H9 (cell line): ENCODE measurements around the gene NINL. TPM values are rescaled to one million over a fixed set of nuclear protein-coding genes. Genes with fewer than 3 reads are reported as not detected.

ENCODE experiments used
- DNase-seq: peaks from one replicate; pipeline ENCODE4 v3.0.0-alpha.2; 2017
- H2AFZ ChIP-seq: one replicate; pipeline ENCODE4 v1.6.1; 2013; ENCODE audit warnings: mild to moderate bottlenecking, low read length, control low read depth, moderate library complexity
- H2AK5ac ChIP-seq: 2 replicates; pipeline ENCODE4 v1.6.1; 2013; ENCODE audit warnings: low read length, control low read depth, mixed read lengths; ENCODE audit not compliant: insufficient read length
- H2BK120ac ChIP-seq: one replicate; pipeline ENCODE4 v1.6.1; 2013; ENCODE audit warnings: low read depth, mild to moderate bottlenecking, low read length, control low read depth, inconsistent platforms; ENCODE audit not compliant: poor library complexity, severe bottlenecking
- H2BK12ac ChIP-seq: 2 replicates; pipeline ENCODE4 v1.6.1; 2013; ENCODE audit warnings: low read length, control low read depth, mixed read lengths, low read depth; ENCODE audit not compliant: insufficient read length
- H2BK15ac ChIP-seq: 2 replicates; pipeline ENCODE4 v1.6.1; 2013; ENCODE audit warnings: low read depth, low read length, control low read depth
- H2BK20ac ChIP-seq: one replicate; pipeline ENCODE4 v1.6.1; 2013; ENCODE audit warnings: low read depth, mild to moderate bottlenecking, low read length, control low read depth, inconsistent platforms; ENCODE audit not compliant: poor library complexity, severe bottlenecking
- H2BK5ac ChIP-seq: 2 replicates; pipeline ENCODE4 v1.6.1; 2013; ENCODE audit warnings: low read length, control low read depth, mixed read lengths; ENCODE audit not compliant: insufficient read length
- H3K14ac ChIP-seq: 2 replicates; pipeline ENCODE4 v1.6.1; 2013; ENCODE audit warnings: low read length, control low read depth; ENCODE audit not compliant: insufficient read depth
- H3K18ac ChIP-seq: 2 replicates; pipeline ENCODE4 v1.6.1; 2013; ENCODE audit warnings: low read depth, mild to moderate bottlenecking, mixed read lengths, low read length, control low read depth; ENCODE audit not compliant: insufficient read length
- H3K23ac ChIP-seq: 2 replicates; pipeline ENCODE4 v1.6.1; 2013; ENCODE audit warnings: low read length, control low read depth, mixed read lengths, low read depth; ENCODE audit not compliant: insufficient read length
- H3K23me2 ChIP-seq: 2 replicates; pipeline ENCODE4 v1.6.1; 2013; ENCODE audit warnings: low read depth, mild to moderate bottlenecking, mixed read lengths, low read length, control low read depth; ENCODE audit not compliant: insufficient read length, poor library complexity, severe bottlenecking
- H3K27ac ChIP-seq: 2 replicates; pipeline ENCODE4 v1.5.1; 2013; ENCODE audit warnings: low read length, control low read depth, mixed read lengths, low read depth; ENCODE audit not compliant: insufficient read length
- H3K27me3 ChIP-seq: 2 replicates; pipeline ENCODE4 v1.6.1; 2013; ENCODE audit warnings: low read length, control low read depth, inconsistent platforms; ENCODE audit not compliant: insufficient read depth
- H3K4ac ChIP-seq: 2 replicates; pipeline ENCODE4 v1.6.1; 2013; ENCODE audit warnings: low read depth, mild to moderate bottlenecking, control low read depth, inconsistent platforms, low read length, moderate library complexity
- H3K4me1 ChIP-seq: 2 replicates; pipeline ENCODE4 v1.6.1; 2013; ENCODE audit warnings: low read length, control low read depth, inconsistent platforms; ENCODE audit not compliant: insufficient read depth
- H3K4me2 ChIP-seq: 2 replicates; pipeline ENCODE4 v1.6.1; 2013; ENCODE audit warnings: low read length, control low read depth, mixed read lengths; ENCODE audit not compliant: insufficient read length, insufficient read depth
- H3K56ac ChIP-seq: 2 replicates; pipeline ENCODE4 v1.6.1; 2013; ENCODE audit warnings: low read depth, mild to moderate bottlenecking, mixed read lengths, low read length, control low read depth; ENCODE audit not compliant: insufficient read length
- H3K79me1 ChIP-seq: 2 replicates; pipeline ENCODE4 v1.6.1; 2013; ENCODE audit warnings: low read depth, mild to moderate bottlenecking, moderate library complexity, low read length, control low read depth, inconsistent platforms; ENCODE audit not compliant: insufficient read depth, poor library complexity, severe bottlenecking
- H3K79me2 ChIP-seq: 2 replicates; pipeline ENCODE4 v1.6.1; 2013; ENCODE audit warnings: low read length, control low read depth, inconsistent platforms; ENCODE audit not compliant: insufficient read depth
- H3K9ac ChIP-seq: 2 replicates; pipeline ENCODE4 v1.6.1; 2013; ENCODE audit warnings: low read length, control low read depth, mixed read lengths; ENCODE audit not compliant: insufficient read length; ENCODE audit errors: extremely low read depth
- H3K9me3 ChIP-seq: one replicate; pipeline ENCODE4 v1.6.1; 2013; ENCODE audit warnings: low read depth, low read length, inconsistent platforms; ENCODE audit not compliant: control insufficient read depth
- H3T11ph ChIP-seq: one replicate; pipeline ENCODE4 v1.6.1; 2013; ENCODE audit warnings: mild to moderate bottlenecking, low read length, control low read depth, inconsistent platforms
- H4K20me1 ChIP-seq: one replicate; pipeline ENCODE4 v1.6.1; 2013; ENCODE audit not compliant: control insufficient read depth, insufficient read length, insufficient read depth
- H4K5ac ChIP-seq: 2 replicates; pipeline ENCODE4 v1.6.1; 2013; ENCODE audit warnings: low read depth, mild to moderate bottlenecking, mixed read lengths, low read length, control low read depth; ENCODE audit not compliant: insufficient read length
- H4K8ac ChIP-seq: replicated peaks from 2 replicates; pipeline ENCODE4 v1.6.1; 2013; ENCODE audit warnings: low read length, control low read depth, mixed read lengths, low read depth; ENCODE audit not compliant: insufficient read length
- H4K91ac ChIP-seq: 2 replicates; pipeline ENCODE4 v1.6.1; 2013; ENCODE audit warnings: low read depth, mild to moderate bottlenecking, moderate library complexity, mixed read lengths, low read length, control low read depth; ENCODE audit not compliant: insufficient read length
- H3K27ac Mint-ChIP-seq, 3 experiments: 2 replicates in 2 of 3; 3 replicates in 1 of 3; pipeline ENCODE4 v1.8.0; 2020 to 2021; ENCODE audit warnings: mixed read lengths in 3 of 3, mild to moderate bottlenecking in 1 of 3, moderate library complexity in 1 of 3
- H3K27me3 Mint-ChIP-seq: 2 replicates; pipeline ENCODE4 v1.8.0; 2021; ENCODE audit warnings: low read depth, mild to moderate bottlenecking, moderate library complexity, mixed read lengths
- H3K36me3 Mint-ChIP-seq, 3 experiments: 2 replicates in 2 of 3; 3 replicates in 1 of 3; pipeline ENCODE4 v1.8.0; 2020 to 2021; ENCODE audit warnings: low read depth in 3 of 3, mixed read lengths in 3 of 3; ENCODE audit not compliant: insufficient read depth in 1 of 3
- H3K4me1 Mint-ChIP-seq, 2 experiments: 2 replicates each; pipeline ENCODE4 v1.8.0; 2020; ENCODE audit warnings: mixed read lengths in 2 of 2
- H3K4me3 Mint-ChIP-seq, 2 experiments: 2 replicates in 1 of 2; 3 replicates in 1 of 2; pipeline ENCODE4 v1.8.0; 2020 to 2021; ENCODE audit warnings: mild to moderate bottlenecking in 2 of 2, mixed read lengths in 2 of 2, moderate library complexity in 1 of 2
- H3K9me3 Mint-ChIP-seq, 2 experiments: 2 replicates in 1 of 2; 3 replicates in 1 of 2; pipeline ENCODE4 v1.8.0; 2020; ENCODE audit warnings: mild to moderate bottlenecking in 2 of 2, mixed read lengths in 2 of 2, moderate library complexity in 1 of 2
- CTCF ChIP-seq: fragments of 200-600 bp; sonication (generic); conservative IDR thresholded peaks from 3 replicates; pipeline ENCODE4 v1.8.0; 2021; ENCODE audit warnings: antibody characterized with exemption, mild to moderate bottlenecking
- whole genome bisulfite sequencing: extraction: QIAGEN DNeasy Blood & Tissue Kit; methylation state at CpG from one replicate; pipeline ENCODE4 v1.1.7; 2013; ENCODE audit warnings: missing lambda C conversion rate, low lambda C conversion rate, mixed read lengths; ENCODE audit not compliant: insufficient read length; ENCODE audit errors: extremely low coverage; 5-methylcytosine and 5-hydroxymethylcytosine counted together
- total RNA-seq: library from RNA; stranded (reverse); gene quantifications from 2 replicates; pipeline ENCODE4 v1.2.1, GENCODE V29; 2021

The NINL gene
- total RNA-seq, 1 experiment from 2014 or later: 34.3 TPM

- Histone ChIP-seq H4K20me1 (no peaks in the 10 kb centered on the region), H2BK20ac (no peak overlapping the region), H3K27ac (no peak overlapping the region), H3K23me2 (no peaks in the 10 kb centered on the region), H3K79me2 (peaks cover 1% of the 10 kb centered on the region; the same call in 1 of the 2 replicates), H3K18ac (no peak overlapping the region), H2BK5ac (no peak overlapping the region), H3K4me1 (peaks cover 3% of the 10 kb centered on the region; the same call in 1 of the 2 replicates), H3K4ac (no peak overlapping the region), H3K79me1 (no peaks in the 10 kb centered on the region), H2BK15ac (no peak overlapping the region), H3K9me3 (no peaks in the 10 kb centered on the region), H3K14ac (no peak overlapping the region), H2BK12ac (no peak overlapping the region), H4K91ac (no peak overlapping the region), H4K8ac (no peak overlapping the region), H3T11ph (no peak overlapping the region), H3K27me3 (no peaks in the 10 kb centered on the region), H4K5ac (no peak overlapping the region), H3K4me2 (no peak overlapping the region), H3K9ac (no peak overlapping the region), H3K23ac (no peak overlapping the region), H2AK5ac (no peak overlapping the region), H3K56ac (no peak overlapping the region), H2AFZ (no peak overlapping the region), H2BK120ac (no peak overlapping the region)
- Mint-ChIP-seq H3K27me3 (no peaks in the 10 kb centered on the region; the same call in 1 of the 2 replicates), H3K4me1 (peaks cover 13 to 15% of the 10 kb centered on the region in 2 experiments), H3K9me3 (no peaks in the 10 kb centered on the region), H3K4me3 (no peak overlapping the region), H3K27ac (peak overlapping the region in 2 of 3 experiments; percentile 59 to 69; a peak in 2 of 7 replicates), H3K36me3 (peaks cover 30 to 68% (median 63%) of the 10 kb centered on the region in 3 experiments; a peak in 6 of 7 replicates)
- no peak for TF ChIP-seq CTCF
- no CpG with 5 or more reads among the region's 3 CpGs for WGBS
- no peak for DNase-seq
These were observed 146.0 kb downstream of the NINL start for GRCh38 chr20:25439328-25439727.
